ENCODE results near the gene ELAVL4.

DNA sequence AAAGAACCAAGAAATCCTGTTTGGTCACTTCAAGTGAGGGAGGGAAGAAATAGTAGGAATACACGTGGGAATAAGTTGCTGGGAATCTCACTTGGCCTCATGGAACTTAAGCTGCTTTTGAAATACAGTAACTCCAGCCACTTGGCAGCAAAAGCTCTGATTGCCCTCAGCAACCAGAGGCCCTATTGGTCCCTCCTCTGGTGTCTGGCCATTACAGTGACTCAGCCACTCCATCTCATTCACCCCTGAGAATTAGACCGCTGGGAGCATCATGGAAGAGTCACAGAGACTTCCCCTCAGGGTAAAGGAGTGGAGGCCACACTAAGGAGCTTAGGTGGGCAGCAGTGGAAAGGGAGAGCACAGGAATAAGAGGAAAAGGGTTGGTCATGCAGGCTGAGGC, 99.6 kb downstream of the ELAVL4 start:
- TF ChIP-seq, protein P1, sequence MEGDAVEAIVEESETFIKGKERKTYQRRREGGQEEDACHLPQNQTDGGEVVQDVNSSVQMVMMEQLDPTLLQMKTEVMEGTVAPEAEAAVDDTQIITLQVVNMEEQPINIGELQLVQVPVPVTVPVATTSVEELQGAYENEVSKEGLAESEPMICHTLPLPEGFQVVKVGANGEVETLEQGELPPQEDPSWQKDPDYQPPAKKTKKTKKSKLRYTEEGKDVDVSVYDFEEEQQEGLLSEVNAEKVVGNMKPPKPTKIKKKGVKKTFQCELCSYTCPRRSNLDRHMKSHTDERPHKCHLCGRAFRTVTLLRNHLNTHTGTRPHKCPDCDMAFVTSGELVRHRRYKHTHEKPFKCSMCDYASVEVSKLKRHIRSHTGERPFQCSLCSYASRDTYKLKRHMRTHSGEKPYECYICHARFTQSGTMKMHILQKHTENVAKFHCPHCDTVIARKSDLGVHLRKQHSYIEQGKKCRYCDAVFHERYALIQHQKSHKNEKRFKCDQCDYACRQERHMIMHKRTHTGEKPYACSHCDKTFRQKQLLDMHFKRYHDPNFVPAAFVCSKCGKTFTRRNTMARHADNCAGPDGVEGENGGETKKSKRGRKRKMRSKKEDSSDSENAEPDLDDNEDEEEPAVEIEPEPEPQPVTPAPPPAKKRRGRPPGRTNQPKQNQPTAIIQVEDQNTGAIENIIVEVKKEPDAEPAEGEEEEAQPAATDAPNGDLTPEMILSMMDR (IDR thresholded peaks at IDR 0.05): no peak
- no peak for TF ChIP-seq POLR2A (IDR thresholded peaks at IDR 0.05)
